Caco-2 (cell line): Measurements from ENCODE around the gene TLE7. TPM values are rescaled to one million over a fixed set of nuclear protein-coding genes. Genes with fewer than 3 reads are reported as not detected.

ENCODE experiments used
- BruUV-seq: library from RNA; stranded (reverse); fragments of 400-500 nt; replicated peaks from 2 replicates; lab custom pipeline; 2021; lab: Mats Ljungman, UMichigan
- CTCF ChIA-PET: fragments of 300-600 bp; sonication (Branson Sonifier 250); formaldehyde crosslinking; loops from one replicate; lab custom pipeline; 2022; ENCODE audit warnings: antibody characterized with exemption; lab: Charles Lee
- POLR2A ChIA-PET: fragments of 300-600 bp; sonication (Branson Sonifier 250); formaldehyde crosslinking; loops from one replicate; lab custom pipeline; 2022; ENCODE audit warnings: antibody characterized with exemption; lab: Charles Lee
- DNase-seq, 2 experiments: peaks; one replicate each; pipeline versions ENCODE4 v3.0.0 to v3.0.0-alpha.2; 2020 to 2022
- H3K27me3 ChIP-seq: replicated peaks from 2 replicates; pipeline ENCODE4 v1.6.0; 2011; ENCODE audit warnings: low read length; ENCODE audit not compliant: control insufficient read depth, insufficient read depth
- H3K36me3 ChIP-seq: 2 replicates; pipeline ENCODE4 v1.5.1; 2011; ENCODE audit warnings: low read length; ENCODE audit not compliant: control insufficient read depth, insufficient read depth
- H3K4me1 ChIP-seq: fragments of 250-450 bp; sonication (Bioruptor Pico); 2 replicates; pipeline ENCODE4 v1.5.1; 2020; ENCODE audit warnings: mild to moderate bottlenecking
- H3K4me3 ChIP-seq: 2 replicates; pipeline ENCODE4 v1.5.1; 2011; ENCODE audit warnings: low read depth, mild to moderate bottlenecking, control low read depth, low read length
- H3K9me3 ChIP-seq: fragments of 250-450 bp; sonication (Bioruptor Pico); 2 replicates; pipeline ENCODE4 v1.5.1; 2020; ENCODE audit warnings: mild to moderate bottlenecking, moderate library complexity
- H3K27ac Mint-ChIP-seq: one replicate; pipeline ENCODE4 v1.8.0; 2022; ENCODE audit warnings: mixed read lengths; ENCODE audit not compliant: unreplicated experiment
- H3K27me3 Mint-ChIP-seq: one replicate; pipeline ENCODE4 v1.8.0; 2022; ENCODE audit warnings: mixed read lengths; ENCODE audit not compliant: insufficient read depth, unreplicated experiment
- H3K36me3 Mint-ChIP-seq: one replicate; pipeline ENCODE4 v1.8.0; 2022; ENCODE audit warnings: mild to moderate bottlenecking, mixed read lengths; ENCODE audit not compliant: insufficient read depth, unreplicated experiment
- H3K4me1 Mint-ChIP-seq: one replicate; pipeline ENCODE4 v1.8.0; 2022; ENCODE audit warnings: low read depth, mixed read lengths; ENCODE audit not compliant: unreplicated experiment
- H3K4me3 Mint-ChIP-seq: one replicate; pipeline ENCODE4 v1.8.0; 2022; ENCODE audit warnings: mild to moderate bottlenecking, moderate library complexity, mixed read lengths; ENCODE audit not compliant: unreplicated experiment
- H3K9me3 Mint-ChIP-seq: one replicate; pipeline ENCODE4 v1.8.0; 2022; ENCODE audit warnings: mixed read lengths; ENCODE audit not compliant: unreplicated experiment
- intact Hi-C: fragments of 100-400 bp; cut with micrococcal nuclease; formaldehyde crosslinking; loops from one replicate; pipeline ENCODE4 v1.10.0; 2022; ENCODE audit not compliant: unreplicated experiment
- total RNA-seq: library from RNA; stranded (reverse); gene quantifications from 2 replicates; pipeline ENCODE4 v1.2.3, GENCODE V29; 2022
- TF ChIP-seq, protein P1 (sequence below), 2 experiments: fragments of 200-600 bp in 1 of 2; IDR thresholded peaks; 1 replicate in 1 of 2; 2 replicates in 1 of 2; pipeline versions ENCODE4 v1.5.1 to v1.8.0; 2011 to 2022; ENCODE audit warnings: antibody characterized with exemption in 1 of 2, control low read depth in 1 of 2, inconsistent platforms in 1 of 2, low read depth in 1 of 2, low read length in 1 of 2, mild to moderate bottlenecking in 1 of 2, moderate library complexity in 1 of 2; ENCODE audit not compliant: insufficient read depth in 1 of 2, severe bottlenecking in 1 of 2, unreplicated experiment in 1 of 2

The TLE7 gene
- total RNA-seq, 1 experiment from 2014 or later: not detected

DNA sequence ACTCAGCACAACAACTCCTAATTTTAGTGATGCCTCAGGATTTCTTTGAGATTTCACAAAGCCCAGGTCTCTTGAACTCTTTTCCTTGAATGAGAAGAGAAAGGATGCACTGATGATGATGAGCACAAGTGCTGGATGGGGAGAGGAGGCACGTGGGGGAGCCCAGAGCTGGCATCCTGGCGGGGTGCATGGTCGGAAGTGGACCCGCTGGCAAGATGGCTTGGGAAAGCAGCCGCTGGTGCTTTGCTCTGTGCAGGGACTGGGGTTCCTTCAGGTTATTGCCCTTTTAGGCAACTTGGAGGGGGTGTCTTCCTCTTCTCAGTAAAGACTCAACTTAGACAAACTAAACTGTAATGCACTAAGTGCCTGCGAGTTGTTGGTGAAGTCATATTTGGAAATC is 61.0 kb downstream of the TLE7 start:
- H3K4me3 ChIP-seq: no peak overlapping the region
- DNase-seq: no peak
- BruUV-seq: no TSS peak
- ChIA-PET CTCF (no interaction called here), POLR2A (no interaction called here)
- intact Hi-C loops: no loop called here
- Mint-ChIP-seq H3K4me1 (no peaks in the 10 kb centered on the region), H3K36me3 (no peaks in the 10 kb centered on the region), H3K4me3 (no peak overlapping the region), H3K9me3 (no peaks in the 10 kb centered on the region), H3K27me3 (peaks cover 33% of the 10 kb centered on the region), H3K27ac (no peak overlapping the region)
- no peaks in the 10 kb centered on the region for H3K9me3 ChIP-seq
- no peaks in the 10 kb centered on the region for H3K36me3 ChIP-seq
- H3K4me1 ChIP-seq: no peaks in the 10 kb centered on the region
- TF ChIP-seq, protein P1, sequence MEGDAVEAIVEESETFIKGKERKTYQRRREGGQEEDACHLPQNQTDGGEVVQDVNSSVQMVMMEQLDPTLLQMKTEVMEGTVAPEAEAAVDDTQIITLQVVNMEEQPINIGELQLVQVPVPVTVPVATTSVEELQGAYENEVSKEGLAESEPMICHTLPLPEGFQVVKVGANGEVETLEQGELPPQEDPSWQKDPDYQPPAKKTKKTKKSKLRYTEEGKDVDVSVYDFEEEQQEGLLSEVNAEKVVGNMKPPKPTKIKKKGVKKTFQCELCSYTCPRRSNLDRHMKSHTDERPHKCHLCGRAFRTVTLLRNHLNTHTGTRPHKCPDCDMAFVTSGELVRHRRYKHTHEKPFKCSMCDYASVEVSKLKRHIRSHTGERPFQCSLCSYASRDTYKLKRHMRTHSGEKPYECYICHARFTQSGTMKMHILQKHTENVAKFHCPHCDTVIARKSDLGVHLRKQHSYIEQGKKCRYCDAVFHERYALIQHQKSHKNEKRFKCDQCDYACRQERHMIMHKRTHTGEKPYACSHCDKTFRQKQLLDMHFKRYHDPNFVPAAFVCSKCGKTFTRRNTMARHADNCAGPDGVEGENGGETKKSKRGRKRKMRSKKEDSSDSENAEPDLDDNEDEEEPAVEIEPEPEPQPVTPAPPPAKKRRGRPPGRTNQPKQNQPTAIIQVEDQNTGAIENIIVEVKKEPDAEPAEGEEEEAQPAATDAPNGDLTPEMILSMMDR (IDR thresholded peaks at IDR 0.05; ENCODE audit: insufficient read depth in 1 of 2, low read depth in 1 of 2, low read length in 1 of 2, severe bottlenecking in 1 of 2, unreplicated experiment in 1 of 2): no peak
- no peaks in the 10 kb centered on the region for H3K27me3 ChIP-seq

Other genes starting within 250 kb of the TLE7 start
- gene HYDIN, start 211.3 kb downstream of the TLE7 start, total RNA-seq: 0.68 TPM in 1 of 2 replicates, not detected in the other
- gene CMTR2, start 152.7 kb downstream of the TLE7 start, total RNA-seq: 18.5 and 19.4 TPM in 2 replicates
- 0.65 TPM in 1 of 2 replicates, not detected in the other for gene CALB2, start 83.3 kb downstream of the TLE7 start, total RNA-seq
- gene ZNF23, start 20.2 kb upstream of the TLE7 start, total RNA-seq: 8.5 and 9.6 TPM in 2 replicates
- 5.1 TPM in 2 replicates for gene ZNF19, start 47.3 kb upstream of the TLE7 start, total RNA-seq
- not detected in 2 replicates for gene CHST4, start 84.4 kb upstream of the TLE7 start, total RNA-seq
- gene TAT, start 135.0 kb upstream of the TLE7 start, total RNA-seq: not detected in 2 replicates
- gene MARVELD3, start 184.1 kb upstream of the TLE7 start, total RNA-seq: 50.6 and 51.7 TPM in 2 replicates